ENCODE results near the gene PTTG2. TPM values are rescaled to one million over a fixed set of nuclear protein-coding genes. Genes with fewer than 3 reads are reported as not detected.

PTTG2 gene
- total RNA-seq, 2 donors from 2014 or later = 1.3 to 9.2 TPM

- Histone ChIP-seq H3K36me3 (replicated peaks in 1 of 2; ENCODE audit: insufficient read depth in 1 of 2, low read depth in 2 of 2) (no peaks in the 10 kb centered on the region), H3K27ac (no peak overlapping the region), H3K4me1 (peaks cover 14% of the 10 kb centered on the region), H3K4me3 (no peak overlapping the region), H3K27me3 (no peaks in the 10 kb centered on the region), H3K9me3 (no peaks in the 10 kb centered on the region)
- ATAC-seq = no peak
- no peak for TF ChIP-seq CTCF (IDR thresholded peaks at IDR 0.05)
- TF ChIP-seq POLR2A (IDR thresholded peaks at IDR 0.05) = no peak
- DNase-seq = no peak
- 92 to 97% methylated on average over 3 of the region's 3 CpGs for WGBS, 2 donors
- intact Hi-C loops (cut with DNase I) = no loop called here
Observed at GRCh38 chr4:38002451-38003071, 42.4 kb downstream of the PTTG2 start.

GRCh38 chr4:38003102-38003501, 42.9 kb downstream of the PTTG2 start:
- peaks cover 14% of the 10 kb centered on the region for H3K4me1 ChIP-seq
- H3K9me3 ChIP-seq = no peaks in the 10 kb centered on the region
- ATAC-seq = no peak
- DNase-seq = no peak
- no peak overlapping the region for H3K27ac ChIP-seq
- WGBS, 2 donors = 85 to 88% methylated on average over 3 of the region's 3 CpGs
- no peaks in the 10 kb centered on the region for H3K36me3 ChIP-seq (replicated peaks in 1 of 2; ENCODE audit: insufficient read depth in 1 of 2, low read depth in 2 of 2)
- intact Hi-C loops (cut with DNase I) = no loop called here
- no peak for TF ChIP-seq CTCF (IDR thresholded peaks at IDR 0.05)
- no peaks in the 10 kb centered on the region for H3K27me3 ChIP-seq
- H3K4me3 ChIP-seq = no peak overlapping the region

GRCh38 chr4:38003628-38004027, 43.4 kb downstream of the PTTG2 start:
- Histone ChIP-seq H3K27ac (no peak overlapping the region), H3K4me3 (no peak overlapping the region), H3K9me3 (no peaks in the 10 kb centered on the region), H3K27me3 (no peaks in the 10 kb centered on the region), H3K36me3 (replicated peaks in 1 of 2; ENCODE audit: insufficient read depth in 1 of 2, low read depth in 2 of 2) (no peaks in the 10 kb centered on the region), H3K4me1 (peaks cover 17% of the 10 kb centered on the region)
- no peak for DNase-seq
- intact Hi-C loops (cut with DNase I) = no loop called here
- 94 to 100% methylated on average over 1 of the region's 1 CpG for WGBS, 2 donors
- ATAC-seq = no peak
- TF ChIP-seq CTCF (IDR thresholded peaks at IDR 0.05) = no peak
- TF ChIP-seq POLR2A (IDR thresholded peaks at IDR 0.05) = no peak

GRCh38 chr4:38004062-38004461, 43.9 kb downstream of the PTTG2 start:
- no peak overlapping the region for H3K27ac ChIP-seq
- peaks cover 17% of the 10 kb centered on the region for H3K4me1 ChIP-seq
- WGBS, 2 donors = 66 to 67% methylated on average over 3 of the region's 3 CpGs
- no peak overlapping the region for H3K4me3 ChIP-seq
- no peaks in the 10 kb centered on the region for H3K9me3 ChIP-seq
- no peak for DNase-seq
- ATAC-seq = no peak
- H3K36me3 ChIP-seq (replicated peaks in 1 of 2; ENCODE audit: insufficient read depth in 1 of 2, low read depth in 2 of 2) = no peaks in the 10 kb centered on the region
- TF ChIP-seq POLR2A (IDR thresholded peaks at IDR 0.05) (no peak), CTCF (IDR thresholded peaks at IDR 0.05) (no peak)
- H3K27me3 ChIP-seq = no peaks in the 10 kb centered on the region
- intact Hi-C loops (cut with DNase I) = no loop called here

GRCh38 chr4:38004887-38005286, 44.7 kb downstream of the PTTG2 start:
- no peak overlapping the region for H3K4me3 ChIP-seq
- ATAC-seq (no peak), DNase-seq (no peak)
- TF ChIP-seq POLR2A (IDR thresholded peaks at IDR 0.05) = no peak
- no peak for TF ChIP-seq CTCF (IDR thresholded peaks at IDR 0.05)
- H3K27ac ChIP-seq = no peak overlapping the region
- H3K9me3 ChIP-seq = no peaks in the 10 kb centered on the region
- intact Hi-C loops (cut with DNase I) = no loop called here
- peaks cover 22% of the 10 kb centered on the region for H3K4me1 ChIP-seq
- no peaks in the 10 kb centered on the region for H3K27me3 ChIP-seq
- H3K36me3 ChIP-seq (replicated peaks in 1 of 2; ENCODE audit: insufficient read depth in 1 of 2, low read depth in 2 of 2) = no peaks in the 10 kb centered on the region
- WGBS, 2 donors = 74 to 89% methylated on average over 6 of the region's 6 CpGs

Measured in body of pancreas (tissue), 4 donors.